ENCODE measurements around the gene CCND3. TPM values are rescaled to one million over a fixed set of nuclear protein-coding genes. Genes with fewer than 3 reads are reported as not detected.

The CCND3 gene
- total and polyA plus RNA-seq, 2 of the 13 experiments (the other 11 are each of a cell fraction or from before 2014, with no cell fraction given) = 4.3 to 7.2 TPM

- TF ChIP-seq FOXC1 (CRISPR knock-in tag; IDR thresholded peaks at IDR 0.05; ENCODE audit: borderline replicate concordance) (peak; percentile 92), ATF7 (IDR thresholded peaks at IDR 0.05) (peak; percentile 76), ATF7 (CRISPR knock-in tag; IDR thresholded peaks at IDR 0.05) (peak; percentile 92), ZNF704 (CRISPR knock-in tag; IDR thresholded peaks at IDR 0.05; ENCODE audit: borderline replicate concordance) (no peak; the same call in 1 of the 2 replicates), MEIS1 (CRISPR knock-in tag; IDR thresholded peaks at IDR 0.05; ENCODE audit: borderline replicate concordance) (peak; percentile 72; the same call in 1 of the 2 replicates), ZNF317 (CRISPR knock-in tag; IDR thresholded peaks at IDR 0.05) (no peak; the same call in none of the 2 replicates), NPAS2 (CRISPR knock-in tag; IDR thresholded peaks at IDR 0.05; ENCODE audit: borderline replicate concordance) (0 out of 2 replicates have a peak, but pooled peaks have one; percentile 16), ISX (CRISPR knock-in tag; conservative IDR thresholded peaks at IDR 0.05) (no peak; the same call in 1 of the 2 replicates), TARDBP (CRISPR knock-in tag; IDR thresholded peaks at IDR 0.05) (peak; percentile 78), ZNF451 (CRISPR knock-in tag; IDR thresholded peaks at IDR 0.05) (peak; percentile 47; the same call in 1 of the 2 replicates), ZSCAN22 (CRISPR knock-in tag; IDR thresholded peaks at IDR 0.05) (no peak; the same call in 1 of the 2 replicates), ZNF574 (CRISPR knock-in tag; IDR thresholded peaks at IDR 0.05) (peak; percentile 99), HDAC2 (CRISPR knock-in tag; IDR thresholded peaks at IDR 0.05) (peak; percentile 63; the same call in 1 of the 2 replicates), ZNF18 (CRISPR knock-in tag; IDR thresholded peaks at IDR 0.05; ENCODE audit: insufficient replicate concordance) (no peak), FOXA1 (IDR thresholded peaks at IDR 0.05) (no peak), FOXA1 (CRISPR knock-in tag; IDR thresholded peaks at IDR 0.05) (0 out of 2 replicates have a peak, but pooled peaks have one; percentile 26), ZNF619 (CRISPR knock-in tag; IDR thresholded peaks at IDR 0.05) (peak; percentile 51; the same call in 1 of the 2 replicates), FOXO1 (CRISPR knock-in tag; IDR thresholded peaks at IDR 0.05) (no peak; the same call in 1 of the 2 replicates), ZBTB43 (CRISPR knock-in tag; conservative IDR thresholded peaks at IDR 0.05) (no peak; the same call in 1 of the 2 replicates), ZNF510 (CRISPR knock-in tag; IDR thresholded peaks at IDR 0.05; ENCODE audit: low read depth) (peak; percentile 90), THAP7 (CRISPR knock-in tag; IDR thresholded peaks at IDR 0.05) (no peak), YEATS2 (CRISPR knock-in tag; IDR thresholded peaks at IDR 0.05; ENCODE audit: borderline replicate concordance) (peak; percentile 97)
These were observed 20.5 kb downstream of the CCND3 start, which contains the start of the genes BYSL and MED20 (continued) for GRCh38 chr6:41920921-41921711.
